ENCODE results near the gene USP15. TPM values are rescaled to one million over a fixed set of nuclear protein-coding genes. Genes with fewer than 3 reads are reported as not detected.

USP15 gene
- total RNA-seq, 2 experiments from 2014 or later = 118 to 137 TPM

- no peak for DNase-seq
- no peaks in the 10 kb centered on the region for H3K27me3 Mint-ChIP-seq
- peaks cover 24% of the 10 kb centered on the region for H3K4me1 Mint-ChIP-seq
- no peaks in the 10 kb centered on the region for H3K9me3 Mint-ChIP-seq
- H3K4me3 Mint-ChIP-seq = no peak overlapping the region
- H3K36me3 Mint-ChIP-seq = peaks cover 14% of the 10 kb centered on the region
- H3K27ac Mint-ChIP-seq = no peak overlapping the region
These were observed 10.8 kb upstream of the USP15 start for GRCh38 chr12:62249419-62249818.

- Mint-ChIP-seq H3K4me1 (peaks cover 25% of the 10 kb centered on the region), H3K4me3 (peak overlapping the region; percentile 64), H3K9me3 (no peaks in the 10 kb centered on the region), H3K27ac (peak overlapping the region; percentile 90), H3K27me3 (no peaks in the 10 kb centered on the region), H3K36me3 (peaks cover 14% of the 10 kb centered on the region)
- no peak for DNase-seq
These were observed 9.3 kb upstream of the USP15 start for GRCh38 chr12:62250671-62251608.

- Mint-ChIP-seq H3K27me3 (no peaks in the 10 kb centered on the region), H3K9me3 (no peaks in the 10 kb centered on the region), H3K36me3 (peaks cover 14% of the 10 kb centered on the region), H3K4me3 (peak overlapping the region; percentile 64), H3K4me1 (peaks cover 32% of the 10 kb centered on the region), H3K27ac (peak overlapping the region; percentile 90)
- DNase-seq = no peak
These were observed 8.6 kb upstream of the USP15 start for GRCh38 chr12:62251609-62251958.

- no peak overlapping the region for H3K4me3 Mint-ChIP-seq
These were observed 7.6 kb upstream of the USP15 start for GRCh38 chr12:62252576-62252975.

GRCh38 chr12:62254967-62255366 lies 5.2 kb upstream of the USP15 start:
- DNase-seq = no peak
- Mint-ChIP-seq H3K27me3 (no peaks in the 10 kb centered on the region), H3K4me1 (peaks cover 49% of the 10 kb centered on the region), H3K9me3 (no peaks in the 10 kb centered on the region), H3K36me3 (peaks cover 14% of the 10 kb centered on the region), H3K4me3 (no peak overlapping the region), H3K27ac (no peak overlapping the region)

More at GRCh38 chr12:62252576-62252975, 7.6 kb upstream of the USP15 start:
- H3K27me3 Mint-ChIP-seq = no peaks in the 10 kb centered on the region
- H3K27ac Mint-ChIP-seq = no peak overlapping the region
- H3K9me3 Mint-ChIP-seq = no peaks in the 10 kb centered on the region
- peaks cover 14% of the 10 kb centered on the region for H3K36me3 Mint-ChIP-seq
- DNase-seq = no peak
- peaks cover 42% of the 10 kb centered on the region for H3K4me1 Mint-ChIP-seq

- peak overlapping the region; percentile 92 for H3K27ac Mint-ChIP-seq
- H3K4me3 Mint-ChIP-seq = peak overlapping the region; percentile 60
- DNase-seq = peak; percentile 55
- H3K9me3 Mint-ChIP-seq = no peaks in the 10 kb centered on the region
- H3K4me1 Mint-ChIP-seq = peaks cover 36% of the 10 kb centered on the region
- H3K36me3 Mint-ChIP-seq = peaks cover 22% of the 10 kb centered on the region
- H3K27me3 Mint-ChIP-seq = no peaks in the 10 kb centered on the region
These were observed 3.7 kb upstream of the USP15 start for GRCh38 chr12:62256408-62257096.

GRCh38 chr12:62258231-62258630 lies 2.0 kb upstream of the USP15 start:
- Mint-ChIP-seq H3K36me3 (peaks cover 21% of the 10 kb centered on the region), H3K4me1 (peaks cover 31% of the 10 kb centered on the region), H3K4me3 (peak overlapping the region; percentile 91), H3K27ac (peak overlapping the region; percentile 100), H3K27me3 (no peaks in the 10 kb centered on the region), H3K9me3 (no peaks in the 10 kb centered on the region)
- DNase-seq = no peak

GRCh38 chr12:62258941-62259630 lies 1.1 kb upstream of the USP15 start:
- H3K36me3 Mint-ChIP-seq = peaks cover 23% of the 10 kb centered on the region
- no peaks in the 10 kb centered on the region for H3K9me3 Mint-ChIP-seq
- peaks cover 38% of the 10 kb centered on the region for H3K4me1 Mint-ChIP-seq
- no peaks in the 10 kb centered on the region for H3K27me3 Mint-ChIP-seq
- peak overlapping the region; percentile 91 for H3K4me3 Mint-ChIP-seq
- H3K27ac Mint-ChIP-seq = peak overlapping the region; percentile 100
- no peak for DNase-seq

GRCh38 chr12:62259631-62259992 lies 592 bp upstream of the USP15 start:
- Mint-ChIP-seq H3K9me3 (no peaks in the 10 kb centered on the region), H3K36me3 (peaks cover 28% of the 10 kb centered on the region), H3K27ac (peak overlapping the region; percentile 100), H3K4me1 (peaks cover 43% of the 10 kb centered on the region), H3K27me3 (no peaks in the 10 kb centered on the region), H3K4me3 (peak overlapping the region; percentile 91)
- DNase-seq = no peak

GRCh38 chr12:62260733-62261683 lies 804 bp downstream of the USP15 start:
- peaks cover 51% of the 10 kb centered on the region for H3K4me1 Mint-ChIP-seq
- peak overlapping the region; percentile 91 for H3K4me3 Mint-ChIP-seq
- peaks cover 32% of the 10 kb centered on the region for H3K36me3 Mint-ChIP-seq
- H3K9me3 Mint-ChIP-seq = no peaks in the 10 kb centered on the region
- H3K27me3 Mint-ChIP-seq = no peaks in the 10 kb centered on the region
- peak; percentile 62 for DNase-seq
- H3K27ac Mint-ChIP-seq = peak overlapping the region; percentile 100

GRCh38 chr12:62261876-62262517 lies 1.8 kb downstream of the USP15 start:
- H3K27ac Mint-ChIP-seq = peak overlapping the region; percentile 100
- H3K27me3 Mint-ChIP-seq = no peaks in the 10 kb centered on the region
- peak overlapping the region; percentile 91 for H3K4me3 Mint-ChIP-seq
- H3K4me1 Mint-ChIP-seq = peaks cover 48% of the 10 kb centered on the region
- DNase-seq = no peak
- peaks cover 37% of the 10 kb centered on the region for H3K36me3 Mint-ChIP-seq
- no peaks in the 10 kb centered on the region for H3K9me3 Mint-ChIP-seq

GRCh38 chr12:62263232-62263631 lies 3.0 kb downstream of the USP15 start:
- DNase-seq = no peak
- H3K27ac Mint-ChIP-seq = peak overlapping the region; percentile 89
- H3K36me3 Mint-ChIP-seq = peaks cover 37% of the 10 kb centered on the region
- no peaks in the 10 kb centered on the region for H3K27me3 Mint-ChIP-seq
- no peaks in the 10 kb centered on the region for H3K9me3 Mint-ChIP-seq
- peak overlapping the region; percentile 71 for H3K4me3 Mint-ChIP-seq
- peaks cover 47% of the 10 kb centered on the region for H3K4me1 Mint-ChIP-seq

- no peaks in the 10 kb centered on the region for H3K27me3 Mint-ChIP-seq
- peak; percentile 12 for DNase-seq
- peaks cover 40% of the 10 kb centered on the region for H3K36me3 Mint-ChIP-seq
- peak overlapping the region; percentile 89 for H3K27ac Mint-ChIP-seq
- H3K9me3 Mint-ChIP-seq = no peaks in the 10 kb centered on the region
- H3K4me1 Mint-ChIP-seq = peaks cover 48% of the 10 kb centered on the region
- H3K4me3 Mint-ChIP-seq = peak overlapping the region; percentile 71
These were observed 3.8 kb downstream of the USP15 start for GRCh38 chr12:62263966-62264365.

- peak overlapping the region; percentile 89 for H3K27ac Mint-ChIP-seq
- no peaks in the 10 kb centered on the region for H3K27me3 Mint-ChIP-seq
- peaks cover 53% of the 10 kb centered on the region for H3K4me1 Mint-ChIP-seq
- no peaks in the 10 kb centered on the region for H3K9me3 Mint-ChIP-seq
- no peak for DNase-seq
- H3K36me3 Mint-ChIP-seq = peaks cover 42% of the 10 kb centered on the region
- peak overlapping the region; percentile 71 for H3K4me3 Mint-ChIP-seq
These were observed 4.5 kb downstream of the USP15 start for GRCh38 chr12:62264706-62265105.

Data from activated naive CD8-positive, alpha-beta T cell treated with anti-CD3 and anti-CD28 coated beads for 36 hours (primary cell).